Keratinocyte (primary cell): ENCODE results near the gene CORO7. TPM values are rescaled to one million over a fixed set of nuclear protein-coding genes. Genes with fewer than 3 reads are reported as not detected.

Experiments used
- DNase-seq: peaks from one replicate; pipeline ENCODE4 v3.0.0-alpha.2; 2011; ENCODE audit warnings: low read depth, missing footprints, low spot score
- FAIRE-seq: peaks from 2 replicates; lab custom pipeline; 2011; peaks lifted over from hg19 to GRCh38; lab: Jason Lieb, UNC
- H2AFZ ChIP-seq: 2 replicates; pipeline ENCODE4 v1.6.0; 2012; ENCODE audit warnings: low read length, control low read depth, inconsistent platforms; ENCODE audit not compliant: control insufficient read depth
- H3K27ac ChIP-seq: 2 replicates; pipeline ENCODE4 v1.5.1; 2011; ENCODE audit warnings: low read length; ENCODE audit not compliant: control insufficient read depth, insufficient read depth
- H3K27me3 ChIP-seq: 3 replicates; pipeline ENCODE4 v1.6.0; 2011; ENCODE audit warnings: low read length; ENCODE audit not compliant: control insufficient read depth, insufficient read depth; ENCODE audit errors: extremely low read depth
- H3K36me3 ChIP-seq, 2 experiments: 2 replicates in 1 of 2; 3 replicates in 1 of 2; pipeline ENCODE4 v1.5.1; 2011; ENCODE audit warnings: low read length in 2 of 2, mild to moderate bottlenecking in 1 of 2; ENCODE audit not compliant: control insufficient read depth in 2 of 2, insufficient read depth in 2 of 2; ENCODE audit errors: extremely low read depth in 1 of 2
- H3K4me1 ChIP-seq: 3 replicates; pipeline ENCODE4 v1.5.1; 2011; ENCODE audit warnings: low read length; ENCODE audit not compliant: control insufficient read depth, insufficient read depth; ENCODE audit errors: extremely low read depth
- H3K4me2 ChIP-seq: 3 replicates; pipeline ENCODE4 v1.6.0; 2011; ENCODE audit warnings: low read depth, low read length; ENCODE audit not compliant: control insufficient read depth, insufficient read depth; ENCODE audit errors: extremely low read depth
- H3K4me3 ChIP-seq, 3 experiments: fragments of 200-600 bp in 1 of 3; sonication (generic) in 1 of 3; 2 replicates in 2 of 3; 3 replicates in 1 of 3; pipeline ENCODE4 v1.5.1; 2011 to 2016; ENCODE audit warnings: low read length in 3 of 3, mild to moderate bottlenecking in 3 of 3, control low read depth in 2 of 3, inconsistent platforms in 1 of 3, low read depth in 1 of 3, mixed read lengths in 1 of 3, mixed run types in 1 of 3, moderate library complexity in 1 of 3; ENCODE audit not compliant: control insufficient read depth in 2 of 3, insufficient read depth in 2 of 3; ENCODE audit errors: extremely low read depth in 1 of 3
- H3K79me2 ChIP-seq: 2 replicates; pipeline ENCODE4 v1.6.0; 2012; ENCODE audit warnings: low read length; ENCODE audit not compliant: control insufficient read depth, insufficient read depth
- H3K9ac ChIP-seq: 3 replicates; pipeline ENCODE4 v1.6.0; 2011; ENCODE audit warnings: low read length; ENCODE audit not compliant: control insufficient read depth, insufficient read depth; ENCODE audit errors: extremely low read depth
- H3K9me1 ChIP-seq: 3 replicates; pipeline ENCODE4 v1.6.0; 2011; ENCODE audit warnings: low read length; ENCODE audit not compliant: control insufficient read depth, insufficient read depth; ENCODE audit errors: extremely low read depth
- H3K9me3 ChIP-seq: 2 replicates; pipeline ENCODE4 v1.5.1; 2012; ENCODE audit warnings: low read depth, low read length; ENCODE audit not compliant: control insufficient read depth
- H4K20me1 ChIP-seq: 3 replicates; pipeline ENCODE4 v1.6.0; 2011; ENCODE audit warnings: low read length; ENCODE audit not compliant: control insufficient read depth, insufficient read depth; ENCODE audit errors: extremely low read depth
- EZH2 ChIP-seq: IDR thresholded peaks from one replicate; pipeline ENCODE4 v1.6.1; 2012; ENCODE audit warnings: inconsistent platforms, mild to moderate bottlenecking, low read length, moderate library complexity
- dilution Hi-C: fragments of 300-500 bp; cut with MboI; formaldehyde crosslinking; loops from one replicate; pipeline ENCODE4 v1.7.0; 2020; ENCODE audit warnings: low sequenced_read_pairs; ENCODE audit not compliant: extremely low pct_ligation_motif_present
- polyA plus RNA-seq, 5 experiments: library from polyadenylated mRNA; depleted of rRNA in 3 of 5; stranded (reverse) in 3 of 5; stranded (forward) in 1 of 5; unstranded in 1 of 5; fragments of >200 nt; gene quantifications; 1 replicate in 1 of 5; 2 replicates in 3 of 5; 3 replicates in 1 of 5; pipeline versions ENCODE4 v1.2.1 to v1.2.3, GENCODE V29; 2011 to 2012; ENCODE audit warnings: missing spikeins in 2 of 5, low read depth in 1 of 5, low replicate concordance in 1 of 5
- TF ChIP-seq, protein P1 (sequence below), 3 experiments: IDR thresholded peaks in 1 of 3; conservative IDR thresholded peaks in 1 of 3; optimal IDR thresholded peaks in 1 of 3; 2 replicates in 2 of 3; 3 replicates in 1 of 3; pipeline versions ENCODE3 to v1.5.1; 2011; ENCODE audit warnings: low read length in 3 of 3, mild to moderate bottlenecking in 3 of 3, moderate library complexity in 2 of 3, control low read depth in 1 of 3, inconsistent platforms in 1 of 3; ENCODE audit not compliant: insufficient read depth in 2 of 3; ENCODE audit errors: extremely low read depth in 1 of 3

CORO7 gene
- polyA plus RNA-seq, 1 donor (not counting 4 experiments of a cell fraction or from before 2014, with no cell fraction given): 8.4 TPM

DNA sequence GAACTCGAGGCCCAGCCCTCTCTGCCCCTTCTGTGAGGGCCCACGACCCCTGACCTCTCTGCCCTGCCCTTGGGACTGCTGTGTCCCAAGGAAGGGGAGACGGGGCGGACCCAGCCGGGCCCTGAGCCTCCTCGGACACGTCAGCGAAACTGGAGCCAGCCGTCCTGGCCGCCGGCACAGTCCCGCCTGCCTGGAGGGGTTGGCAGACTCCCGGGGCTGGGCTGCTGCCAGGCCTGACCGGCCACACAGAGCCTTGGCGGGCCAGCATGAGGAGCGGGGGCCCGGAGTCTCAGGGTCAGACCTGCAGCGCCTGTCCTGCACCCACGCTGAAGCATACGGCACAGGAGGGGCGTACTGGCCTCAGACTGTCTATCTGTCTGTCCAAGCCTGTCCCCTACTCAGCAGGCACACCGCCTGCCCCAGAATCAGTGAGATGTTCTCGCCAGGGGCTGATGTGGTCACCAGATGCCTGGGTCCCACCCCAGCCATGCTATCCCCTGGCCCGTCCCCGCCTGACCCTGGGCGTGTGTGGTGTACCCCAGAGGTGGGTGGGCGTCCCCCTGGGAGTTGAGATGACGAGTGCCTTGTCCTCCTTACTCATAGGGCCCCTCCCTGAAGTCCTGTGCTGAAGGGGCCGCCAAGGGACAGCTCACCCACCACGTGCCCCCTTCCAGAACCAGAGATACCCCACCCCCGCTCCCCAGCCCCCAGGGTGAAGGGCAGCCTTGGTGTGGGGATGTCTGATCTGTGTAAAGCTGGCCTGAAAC is 40.1 kb downstream of the CORO7 start:
- H3K27me3 ChIP-seq: no peaks in the 10 kb centered on the region
- DNase-seq: no peak
- no peaks in the 10 kb centered on the region for H3K9me3 ChIP-seq
- H3K36me3 ChIP-seq: peaks cover 3 to 9% of the 10 kb centered on the region in 2 experiments
- H3K9me1 ChIP-seq: peaks cover 3% of the 10 kb centered on the region
- no peak overlapping the region for H2AFZ ChIP-seq
- H3K4me2 ChIP-seq: no peak overlapping the region
- no peak for FAIRE-seq
- H4K20me1 ChIP-seq: peaks cover 3% of the 10 kb centered on the region
- no peak overlapping the region for H3K4me3 ChIP-seq
- H3K9ac ChIP-seq: no peak overlapping the region
- H3K4me1 ChIP-seq: peaks cover 30% of the 10 kb centered on the region
- dilution Hi-C loops: no loop called here
- H3K27ac ChIP-seq: no peak overlapping the region
- no peaks in the 10 kb centered on the region for H3K79me2 ChIP-seq
- no peak for TF ChIP-seq EZH2
- TF ChIP-seq, protein P1, sequence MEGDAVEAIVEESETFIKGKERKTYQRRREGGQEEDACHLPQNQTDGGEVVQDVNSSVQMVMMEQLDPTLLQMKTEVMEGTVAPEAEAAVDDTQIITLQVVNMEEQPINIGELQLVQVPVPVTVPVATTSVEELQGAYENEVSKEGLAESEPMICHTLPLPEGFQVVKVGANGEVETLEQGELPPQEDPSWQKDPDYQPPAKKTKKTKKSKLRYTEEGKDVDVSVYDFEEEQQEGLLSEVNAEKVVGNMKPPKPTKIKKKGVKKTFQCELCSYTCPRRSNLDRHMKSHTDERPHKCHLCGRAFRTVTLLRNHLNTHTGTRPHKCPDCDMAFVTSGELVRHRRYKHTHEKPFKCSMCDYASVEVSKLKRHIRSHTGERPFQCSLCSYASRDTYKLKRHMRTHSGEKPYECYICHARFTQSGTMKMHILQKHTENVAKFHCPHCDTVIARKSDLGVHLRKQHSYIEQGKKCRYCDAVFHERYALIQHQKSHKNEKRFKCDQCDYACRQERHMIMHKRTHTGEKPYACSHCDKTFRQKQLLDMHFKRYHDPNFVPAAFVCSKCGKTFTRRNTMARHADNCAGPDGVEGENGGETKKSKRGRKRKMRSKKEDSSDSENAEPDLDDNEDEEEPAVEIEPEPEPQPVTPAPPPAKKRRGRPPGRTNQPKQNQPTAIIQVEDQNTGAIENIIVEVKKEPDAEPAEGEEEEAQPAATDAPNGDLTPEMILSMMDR (optimal IDR thresholded peaks at IDR 0.05 in 1 of 3, IDR thresholded peaks at IDR 0.05 in 1 of 3, conservative IDR thresholded peaks at IDR 0.05 in 1 of 3; ENCODE audit: extremely low read depth in 1 of 3, insufficient read depth in 2 of 3, low read length in 3 of 3): no peak

DNA sequence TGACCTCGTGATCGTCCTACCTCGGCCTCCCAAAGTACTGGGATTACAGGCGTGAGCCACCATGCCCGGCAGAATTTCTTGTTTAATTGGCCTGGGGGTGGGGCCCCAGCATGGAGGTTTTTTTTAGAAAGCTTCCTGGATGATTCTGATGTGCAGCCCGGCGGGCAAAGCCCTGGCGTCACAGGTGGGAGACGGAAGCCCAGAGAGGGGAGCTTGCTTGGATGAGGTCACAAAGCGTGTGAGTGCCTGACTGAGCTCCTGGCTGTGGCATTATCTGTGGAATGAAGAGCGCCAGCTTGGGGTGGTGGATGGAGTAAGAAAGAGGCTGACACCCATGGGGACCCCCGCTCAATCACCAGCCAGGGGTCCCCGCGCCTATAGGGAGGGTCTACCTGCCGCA is 40.7 kb downstream of the CORO7 start:
- TF ChIP-seq, protein P1 (optimal IDR thresholded peaks at IDR 0.05 in 1 of 3, IDR thresholded peaks at IDR 0.05 in 1 of 3, conservative IDR thresholded peaks at IDR 0.05 in 1 of 3; ENCODE audit: extremely low read depth in 1 of 3, insufficient read depth in 2 of 3, low read length in 3 of 3): no peak
- TF ChIP-seq EZH2: no peak
- no peak for FAIRE-seq
- Histone ChIP-seq H3K4me2 (no peak overlapping the region), H3K4me1 (peaks cover 30% of the 10 kb centered on the region), H3K4me3 (no peak overlapping the region), H3K79me2 (no peaks in the 10 kb centered on the region), H3K9ac (no peak overlapping the region), H3K36me3 (peaks cover 3 to 6% of the 10 kb centered on the region in 2 experiments), H3K9me3 (no peaks in the 10 kb centered on the region), H3K9me1 (peaks cover 3% of the 10 kb centered on the region), H3K27ac (no peak overlapping the region), H3K27me3 (no peaks in the 10 kb centered on the region), H4K20me1 (peaks cover 3% of the 10 kb centered on the region), H2AFZ (no peak overlapping the region)
- no peak for DNase-seq
- dilution Hi-C loops: no loop called here
